H54 (cell line): ENCODE data around the gene SLC19A1.

Experiments used
- DNase-seq: peaks from one replicate; pipeline ENCODE4 v3.0.0; 2011; ENCODE audit warnings: low spot score, mixed read lengths; ENCODE audit not compliant: insufficient read length
- FAIRE-seq: peaks from 3 replicates; lab custom pipeline; 2011; peaks lifted over from hg19 to GRCh38; lab: Jason Lieb, UNC
- POLR2A ChIP-seq: IDR thresholded peaks from 2 replicates; pipeline ENCODE4 v1.6.1; 2011; ENCODE audit warnings: low read depth, mild to moderate bottlenecking, low read length

SLC19A1 gene

GRCh38 chr21:45514311-45515021 is 27.8 kb downstream of the SLC19A1 start:
- FAIRE-seq (no peak), DNase-seq (no peak)
- TF ChIP-seq POLR2A = no peak

GRCh38 chr21:45513741-45514310 is 28.4 kb downstream of the SLC19A1 start:
- FAIRE-seq = no peak
- no peak for DNase-seq
- TF ChIP-seq POLR2A = no peak

GRCh38 chr21:45513003-45513717 is 29.1 kb downstream of the SLC19A1 start:
- FAIRE-seq = no peak
- no peak for DNase-seq
- no peak for TF ChIP-seq POLR2A

- no peak for TF ChIP-seq POLR2A
- no peak for FAIRE-seq
- no peak for DNase-seq
These were observed 29.6 kb downstream of the SLC19A1 start for GRCh38 chr21:45512626-45513002.

GRCh38 chr21:45511661-45512431 is 30.4 kb downstream of the SLC19A1 start:
- FAIRE-seq (no peak), DNase-seq (no peak)
- TF ChIP-seq POLR2A = no peak

DNA sequence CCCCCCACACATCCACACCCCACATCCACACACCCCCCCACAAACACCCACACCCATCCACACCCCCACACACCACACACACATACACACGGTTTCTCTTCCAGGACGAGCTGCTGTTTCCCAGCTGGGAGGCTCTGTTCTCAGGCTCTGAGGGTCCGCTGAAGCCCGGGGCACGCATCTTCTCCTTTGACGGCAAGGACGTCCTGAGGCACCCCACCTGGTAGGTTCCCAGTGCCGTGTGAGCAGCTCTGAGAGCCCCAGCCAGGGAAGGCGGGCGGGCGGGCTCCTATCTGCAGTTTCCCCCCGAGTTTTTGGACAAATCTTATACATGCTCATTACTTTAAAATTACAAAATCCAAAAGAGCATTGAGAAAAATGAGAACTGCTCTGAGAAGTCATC is 31.2 kb downstream of the SLC19A1 start:
- FAIRE-seq (no peak), DNase-seq (no peak)
- TF ChIP-seq POLR2A = no peak

- no peak for TF ChIP-seq POLR2A
- no peak for FAIRE-seq
These were observed 31.7 kb downstream of the SLC19A1 start for GRCh38 chr21:45510466-45510955.

DNA sequence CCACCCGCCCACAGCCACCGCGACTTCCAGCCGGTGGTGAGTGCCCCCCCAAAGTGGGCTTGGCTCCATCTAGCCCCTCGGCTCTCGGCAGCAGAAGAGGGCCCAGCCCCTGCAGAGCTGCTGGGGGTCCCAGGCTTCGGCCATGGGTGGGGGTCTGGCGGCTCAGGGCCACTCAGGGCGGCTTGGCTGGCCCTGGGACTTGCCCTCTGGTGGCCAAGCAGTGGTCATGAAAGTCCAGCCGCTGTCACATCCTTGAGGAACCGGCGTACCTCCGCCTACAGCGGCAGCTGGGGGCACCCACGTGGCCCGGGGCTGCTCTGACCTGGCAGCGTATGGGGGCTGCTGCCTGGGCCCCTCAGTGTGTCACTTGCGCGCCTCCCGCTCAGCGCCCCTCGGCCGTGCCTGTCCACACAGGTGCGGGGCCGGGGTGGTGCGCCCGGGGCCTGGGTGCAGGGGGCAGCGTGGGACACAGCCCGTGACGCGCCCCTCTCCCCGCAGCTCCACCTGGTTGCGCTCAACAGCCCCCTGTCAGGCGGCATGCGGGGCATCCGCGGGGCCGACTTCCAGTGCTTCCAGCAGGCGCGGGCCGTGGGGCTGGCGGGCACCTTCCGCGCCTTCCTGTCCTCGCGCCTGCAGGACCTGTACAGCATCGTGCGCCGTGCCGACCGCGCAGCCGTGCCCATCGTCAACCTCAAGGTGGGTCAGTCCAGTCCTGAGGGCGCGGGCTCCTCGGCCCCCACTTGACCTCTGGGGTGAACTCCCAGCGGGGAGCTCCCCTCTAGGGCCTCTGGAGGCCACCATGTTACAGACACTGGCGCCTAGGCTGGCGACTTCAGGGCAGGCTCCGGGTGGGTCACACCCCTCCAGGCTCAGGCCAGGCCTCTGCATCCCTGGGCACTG is 32.4 kb downstream of the SLC19A1 start:
- FAIRE-seq (no peak), DNase-seq (no peak)

More at GRCh38 chr21:45510466-45510955, 31.7 kb downstream of the SLC19A1 start:
- no peak for DNase-seq

GRCh38 chr21:45508607-45509565 is 33.4 kb downstream of the SLC19A1 start:
- FAIRE-seq (no peak), DNase-seq (peak; percentile 78)
- TF ChIP-seq POLR2A = no peak

More for the DNA sequence above, 32.4 kb downstream of the SLC19A1 start:
- TF ChIP-seq POLR2A = no peak

GRCh38 chr21:45507888-45508508 is 34.2 kb downstream of the SLC19A1 start:
- FAIRE-seq (no peak), DNase-seq (no peak)
- no peak for TF ChIP-seq POLR2A

DNA sequence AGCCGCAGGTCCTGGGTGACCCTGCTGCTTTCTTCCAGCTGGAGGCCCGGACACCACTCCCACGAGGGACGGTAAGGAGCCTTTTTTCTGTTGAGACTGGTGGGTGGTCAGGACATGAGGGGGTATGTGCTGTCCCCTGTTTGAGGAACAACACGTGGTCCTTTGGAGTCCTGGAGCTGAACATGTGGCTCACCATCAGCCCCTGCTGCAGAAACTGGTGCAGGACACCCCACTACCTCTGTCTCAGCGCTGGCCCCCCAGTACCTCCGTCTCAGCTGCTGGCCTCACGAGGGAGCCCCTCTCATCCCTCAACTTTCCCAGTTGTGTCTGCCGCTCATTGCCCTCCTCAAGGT is 34.7 kb downstream of the SLC19A1 start:
- FAIRE-seq (no peak), DNase-seq (no peak)
- TF ChIP-seq POLR2A = no peak
